HCT116 (cell line): ENCODE measurements around the gene EBLN2.

Experiments
- EZH2 ChIP-seq: fragments of 200-600 bp; sonication (generic); IDR thresholded peaks from 2 replicates; pipeline ENCODE4 v1.6.1; 2017; ENCODE audit warnings: antibody characterized with exemption, mixed run types
- POLR2A ChIP-seq: IDR thresholded peaks from 2 replicates; pipeline ENCODE4 v1.7.0; 2011; ENCODE audit warnings: borderline replicate concordance; ENCODE audit not compliant: insufficient read depth, insufficient read length; ENCODE audit errors: extremely low read depth
- POLR2AphosphoS5 ChIP-seq: IDR thresholded peaks from 2 replicates; pipeline ENCODE4 v1.6.1; 2011; ENCODE audit warnings: mild to moderate bottlenecking, low read depth, low read length, moderate library complexity
- RAD21 ChIP-seq: IDR thresholded peaks from 2 replicates; pipeline ENCODE4 v1.6.1; 2012; ENCODE audit warnings: low read depth, mild to moderate bottlenecking
- YY1 ChIP-seq: IDR thresholded peaks from 2 replicates; pipeline ENCODE4 v1.6.1; 2011; ENCODE audit warnings: low read length, low read depth, moderate library complexity, mild to moderate bottlenecking; ENCODE audit not compliant: insufficient replicate concordance; ENCODE audit errors: extremely low read depth
- TF ChIP-seq, protein P1 (sequence below), 3 experiments: fragments of 200-600 bp in 1 of 3; sonication (generic) in 1 of 3; IDR thresholded peaks in 2 of 3; conservative IDR thresholded peaks in 1 of 3; 2 replicates each; pipeline ENCODE4 v1.5.1; 2012 to 2017; ENCODE audit warnings: low read depth in 2 of 3, low read length in 2 of 3, antibody characterized with exemption in 1 of 3, borderline replicate concordance in 1 of 3, control low read depth in 1 of 3, mild to moderate bottlenecking in 1 of 3, mixed read lengths in 1 of 3, mixed run types in 1 of 3, moderate library complexity in 1 of 3; ENCODE audit not compliant: insufficient read depth in 1 of 3

DNA sequence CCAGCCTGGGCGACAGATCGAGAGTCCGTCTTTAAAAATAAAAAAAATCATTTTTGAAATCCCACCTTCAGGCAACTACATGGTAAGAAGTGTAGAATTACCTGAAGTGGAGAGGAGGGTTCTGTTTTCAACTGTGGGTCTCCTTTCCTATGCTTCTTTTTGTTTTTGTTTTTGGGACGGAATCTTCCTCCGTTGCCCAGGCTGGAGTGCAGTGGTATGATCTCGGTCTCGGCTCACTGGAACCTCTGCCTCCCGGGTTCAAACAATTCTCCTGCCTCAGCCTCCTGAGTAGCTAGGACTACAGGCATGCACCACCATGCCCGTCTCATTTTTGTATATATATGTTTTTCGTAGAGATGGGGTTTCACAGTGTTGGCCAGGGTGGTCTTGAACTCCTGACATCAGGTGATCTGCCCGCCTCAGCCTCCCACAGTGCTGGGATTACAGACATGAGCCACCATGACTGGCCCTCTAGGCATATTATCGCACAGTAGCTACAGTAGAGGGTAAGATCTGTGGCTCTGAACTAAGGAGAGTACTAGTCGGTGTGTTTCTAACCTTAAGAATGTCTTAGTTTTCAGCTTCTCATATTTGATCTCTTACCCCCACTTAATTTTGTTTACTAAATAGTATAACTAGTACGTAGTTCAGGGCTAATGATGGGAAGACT lies 8.5 kb downstream of the EBLN2 start:
- no peak for TF ChIP-seq POLR2AphosphoS5
- TF ChIP-seq POLR2A = no peak
- TF ChIP-seq RAD21 = no peak
- TF ChIP-seq, protein P1, sequence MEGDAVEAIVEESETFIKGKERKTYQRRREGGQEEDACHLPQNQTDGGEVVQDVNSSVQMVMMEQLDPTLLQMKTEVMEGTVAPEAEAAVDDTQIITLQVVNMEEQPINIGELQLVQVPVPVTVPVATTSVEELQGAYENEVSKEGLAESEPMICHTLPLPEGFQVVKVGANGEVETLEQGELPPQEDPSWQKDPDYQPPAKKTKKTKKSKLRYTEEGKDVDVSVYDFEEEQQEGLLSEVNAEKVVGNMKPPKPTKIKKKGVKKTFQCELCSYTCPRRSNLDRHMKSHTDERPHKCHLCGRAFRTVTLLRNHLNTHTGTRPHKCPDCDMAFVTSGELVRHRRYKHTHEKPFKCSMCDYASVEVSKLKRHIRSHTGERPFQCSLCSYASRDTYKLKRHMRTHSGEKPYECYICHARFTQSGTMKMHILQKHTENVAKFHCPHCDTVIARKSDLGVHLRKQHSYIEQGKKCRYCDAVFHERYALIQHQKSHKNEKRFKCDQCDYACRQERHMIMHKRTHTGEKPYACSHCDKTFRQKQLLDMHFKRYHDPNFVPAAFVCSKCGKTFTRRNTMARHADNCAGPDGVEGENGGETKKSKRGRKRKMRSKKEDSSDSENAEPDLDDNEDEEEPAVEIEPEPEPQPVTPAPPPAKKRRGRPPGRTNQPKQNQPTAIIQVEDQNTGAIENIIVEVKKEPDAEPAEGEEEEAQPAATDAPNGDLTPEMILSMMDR (IDR thresholded peaks at IDR 0.05 in 2 of 3, conservative IDR thresholded peaks at IDR 0.05 in 1 of 3; ENCODE audit: borderline replicate concordance in 1 of 3, insufficient read depth in 1 of 3, low read depth in 2 of 3, low read length in 2 of 3) = no peak
- no peak for TF ChIP-seq YY1
- no peak for TF ChIP-seq EZH2
